Colonic mucosa (tissue), 4 donors: Measurements from ENCODE around the gene PGAP1. TPM values are rescaled to one million over a fixed set of nuclear protein-coding genes. Genes with fewer than 3 reads are reported as not detected.

Source experiments
- DNase-seq: peaks from one replicate; pipeline ENCODE4 v3.0.0-alpha.2; 2020
- H3K27ac ChIP-seq: fragments of 200-600 bp; one replicate; pipeline ENCODE4 v1.8.0; 2021
- H3K27me3 ChIP-seq: fragments of 200-600 bp; one replicate; pipeline ENCODE4 v1.8.0; 2021
- H3K36me3 ChIP-seq: fragments of 200-600 bp; one replicate; pipeline ENCODE4 v1.8.0; 2021
- H3K4me1 ChIP-seq: fragments of 200-600 bp; one replicate; pipeline ENCODE4 v1.8.0; 2021; ENCODE audit warnings: mild to moderate bottlenecking
- H3K4me3 ChIP-seq: fragments of 200-600 bp; one replicate; pipeline ENCODE4 v1.8.0; 2021
- H3K9ac ChIP-seq, 2 donors: one replicate each; pipeline ENCODE4 v1.7.0; 2013; ENCODE audit warnings: control low read depth in 2 of 2, low read depth in 2 of 2, low read length in 2 of 2
- H3K9me3 ChIP-seq: fragments of 200-600 bp; one replicate; pipeline ENCODE4 v1.8.0; 2021
- CTCF ChIP-seq: fragments of 200-600 bp; IDR thresholded peaks from one replicate; pipeline ENCODE4 v1.8.0; 2022; ENCODE audit warnings: antibody characterized with exemption, mild to moderate bottlenecking
- intact Hi-C: fragments of 100-400 bp; cut with DNase I; formaldehyde crosslinking; loops from one replicate; pipeline ENCODE4 v1.14.1; 2022
- total RNA-seq, 2 donors: library from RNA; stranded (reverse); fragmentation: NEBNext Ultra II Directional in 1 of 2; extraction: Animal tissue kit (Norgen Biotek cat#: 25700) in 1 of 2; gene quantifications; one replicate each; pipeline ENCODE4 v1.2.1, GENCODE V29; 2021
- donor health status: healthy.
- donor health status: DM: no; HTN: no; CAD: no.
- donor health status: DM: no; HTN: no; CAD: no.

Gene PGAP1
- total RNA-seq, 2 donors from 2014 or later = 10.1 to 16.9 TPM

DNA sequence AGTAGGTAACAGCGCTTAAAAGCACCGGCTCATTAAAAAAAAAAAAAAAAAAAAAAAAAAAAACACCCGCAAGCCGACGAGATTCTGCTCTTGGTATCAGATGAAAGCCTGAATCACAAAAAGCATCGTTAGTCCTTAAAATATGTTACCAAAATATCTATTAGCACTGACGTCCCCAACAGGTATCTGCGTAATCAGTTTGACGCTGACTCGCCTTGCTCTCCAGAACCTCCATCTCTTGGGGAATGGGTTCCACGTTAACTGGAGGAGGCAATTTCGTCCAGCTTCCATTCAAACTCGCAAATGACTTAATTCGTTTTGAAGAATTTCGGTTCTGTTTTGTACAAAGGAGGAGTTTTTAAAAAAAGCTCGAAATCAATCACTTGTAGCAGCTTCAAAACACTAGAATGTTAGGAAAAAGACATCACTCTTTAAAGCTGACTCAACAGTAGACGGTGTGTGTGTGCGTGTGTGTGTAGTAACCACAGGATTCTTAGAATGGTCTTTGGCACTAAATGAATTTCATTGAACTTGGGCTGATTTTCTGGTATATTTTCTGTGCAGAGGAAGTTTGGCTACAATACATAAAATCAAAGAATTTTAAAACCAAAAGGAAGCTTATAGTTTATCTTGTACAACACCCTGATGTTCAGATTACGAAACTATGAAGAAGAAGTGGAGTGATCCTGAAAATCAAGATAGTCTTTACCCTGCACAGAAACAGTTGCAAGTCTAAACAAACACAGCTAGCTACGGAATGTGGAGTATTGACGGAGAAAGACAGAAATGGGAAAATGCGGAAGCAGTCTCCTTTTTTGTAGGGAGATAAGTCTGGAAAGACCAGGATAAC is 1.1 kb upstream of the PGAP1 start:
- intact Hi-C loops = no loop called here
- H3K36me3 ChIP-seq = no peaks in the 10 kb centered on the region
- no peaks in the 10 kb centered on the region for H3K9me3 ChIP-seq
- H3K9ac ChIP-seq = peak overlapping the region; percentile 86 to 95
- no peaks in the 10 kb centered on the region for H3K4me1 ChIP-seq
- DNase-seq = no peak
- no peak for TF ChIP-seq CTCF
- H3K4me3 ChIP-seq = peak overlapping the region; percentile 73
- peak overlapping the region; percentile 87 for H3K27ac ChIP-seq
- H3K27me3 ChIP-seq = no peaks in the 10 kb centered on the region

DNA sequence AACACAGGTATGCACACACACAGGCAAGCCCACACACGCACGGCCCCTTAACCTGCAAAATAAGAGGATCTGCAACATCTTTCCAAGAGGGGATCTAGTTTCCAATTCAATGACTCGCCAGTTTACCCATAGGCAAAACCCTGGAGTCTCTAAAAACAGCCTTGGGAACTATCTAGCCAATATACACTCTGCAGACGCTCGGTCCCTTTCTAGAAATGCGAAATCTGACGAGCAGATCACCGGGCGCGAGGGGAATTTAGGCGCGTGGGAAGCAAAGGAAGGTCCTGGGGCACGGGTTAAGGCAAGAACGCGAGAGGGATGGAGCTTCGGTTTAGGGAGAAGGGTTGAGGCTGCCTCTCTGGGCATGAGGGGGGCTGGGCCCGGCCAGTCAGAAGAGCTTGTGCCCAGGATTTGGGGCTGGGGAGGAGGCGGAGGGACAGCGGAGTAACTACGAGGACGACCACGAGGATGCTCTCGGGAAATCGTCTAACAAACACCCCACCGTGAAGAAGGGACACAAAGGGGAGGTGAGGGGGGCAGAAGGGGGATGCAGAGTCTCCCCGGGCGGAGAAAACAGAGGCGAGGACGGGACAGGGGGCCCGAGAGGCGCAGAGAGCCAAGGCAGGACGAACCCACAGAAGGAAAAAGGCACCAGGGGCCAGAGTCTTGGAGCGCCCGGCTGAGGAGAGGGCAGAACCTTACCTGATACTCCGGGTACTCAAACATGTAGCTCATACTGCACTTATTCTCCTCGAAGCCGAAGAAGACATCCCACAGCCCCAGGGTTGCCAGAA is 542 bp downstream of the PGAP1 start:
- peak; percentile 46 for DNase-seq
- no peaks in the 10 kb centered on the region for H3K27me3 ChIP-seq
- peak overlapping the region; percentile 73 for H3K4me3 ChIP-seq
- H3K27ac ChIP-seq = peak overlapping the region; percentile 87
- TF ChIP-seq CTCF = no peak
- H3K36me3 ChIP-seq = no peaks in the 10 kb centered on the region
- intact Hi-C loops = no loop called here
- H3K4me1 ChIP-seq = no peaks in the 10 kb centered on the region
- no peaks in the 10 kb centered on the region for H3K9me3 ChIP-seq
- peak overlapping the region; percentile 86 to 95 for H3K9ac ChIP-seq

DNA sequence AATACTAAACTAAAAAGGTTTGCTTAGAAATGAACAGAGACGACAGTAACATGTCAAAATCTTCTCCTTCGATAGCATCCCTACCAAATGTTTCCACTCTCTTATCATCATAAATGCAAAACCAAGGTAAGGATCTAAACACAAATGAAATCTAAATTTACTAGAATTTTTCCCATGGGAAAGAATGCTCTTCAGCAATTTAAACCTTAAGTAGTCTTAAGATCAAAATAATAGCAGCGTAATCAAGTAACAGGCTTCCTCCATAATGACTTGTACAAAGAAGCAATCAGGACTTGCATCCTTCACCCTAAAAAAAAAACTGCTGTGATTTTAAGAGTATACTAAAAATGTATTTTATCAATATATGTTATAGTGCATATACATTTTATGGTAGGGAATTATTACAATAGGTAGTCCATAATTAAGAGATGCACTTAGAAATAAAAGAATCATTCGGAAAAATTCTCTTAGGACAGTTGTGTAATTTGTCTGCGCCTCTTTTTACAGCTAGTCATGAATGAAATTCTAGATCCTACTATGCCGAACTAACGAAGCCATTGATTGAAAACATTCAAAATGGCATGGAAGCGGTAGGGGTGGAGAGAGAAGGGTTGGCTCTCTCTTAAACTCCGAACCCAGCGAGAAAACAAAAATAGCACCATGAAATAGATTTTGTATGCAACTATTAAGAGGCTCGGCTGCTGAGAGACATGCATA is 1.3 kb downstream of the PGAP1 start:
- H3K9ac ChIP-seq = peak overlapping the region; percentile 86 to 95
- intact Hi-C loops = no loop called here
- no peak overlapping the region for H3K27ac ChIP-seq
- no peak for DNase-seq
- H3K4me3 ChIP-seq = peak overlapping the region; percentile 73
- H3K27me3 ChIP-seq = no peaks in the 10 kb centered on the region
- no peaks in the 10 kb centered on the region for H3K9me3 ChIP-seq
- TF ChIP-seq CTCF = no peak
- no peaks in the 10 kb centered on the region for H3K4me1 ChIP-seq
- H3K36me3 ChIP-seq = no peaks in the 10 kb centered on the region

- DNase-seq = no peak
- no peak overlapping the region for H3K27ac ChIP-seq
- H3K4me1 ChIP-seq = no peaks in the 10 kb centered on the region
- no peaks in the 10 kb centered on the region for H3K9me3 ChIP-seq
- intact Hi-C loops = no loop called here
- H3K36me3 ChIP-seq = no peaks in the 10 kb centered on the region
- H3K27me3 ChIP-seq = no peaks in the 10 kb centered on the region
- H3K9ac ChIP-seq = no peak overlapping the region
- no peak overlapping the region for H3K4me3 ChIP-seq
- no peak for TF ChIP-seq CTCF
Measured at GRCh38 chr2:196924051-196924450, 2.5 kb downstream of the PGAP1 start.

DNA sequence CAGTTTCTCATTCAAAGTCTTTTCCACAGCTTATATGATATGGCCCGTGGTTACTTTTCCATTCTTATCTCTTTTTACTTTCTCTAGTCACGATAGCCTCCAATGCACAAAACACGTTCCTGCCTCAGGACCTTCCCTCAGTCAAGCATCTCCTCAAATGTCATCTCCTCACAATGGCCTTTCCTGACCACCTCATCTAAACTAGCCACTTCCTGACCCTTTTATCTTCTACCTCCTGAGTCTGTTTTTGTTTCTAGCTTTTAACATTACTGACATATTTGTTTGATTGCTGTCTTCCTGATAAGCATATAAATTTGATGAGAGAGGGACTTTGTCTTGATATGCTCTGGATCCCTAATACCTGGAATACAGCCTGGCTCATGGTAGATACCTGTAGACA is 7.6 kb downstream of the PGAP1 start:
- TF ChIP-seq CTCF = no peak
- H3K4me3 ChIP-seq = no peak overlapping the region
- H3K27me3 ChIP-seq = no peaks in the 10 kb centered on the region
- no peak overlapping the region for H3K9ac ChIP-seq
- no peak overlapping the region for H3K27ac ChIP-seq
- H3K9me3 ChIP-seq = no peaks in the 10 kb centered on the region
- intact Hi-C loops = no loop called here
- no peak for DNase-seq
- H3K4me1 ChIP-seq = peaks cover 5% of the 10 kb centered on the region
- H3K36me3 ChIP-seq = peaks cover 5% of the 10 kb centered on the region
